ENCODE results near the gene NXPH2.

NXPH2 gene

GRCh38 chr2:138708682-138709241 lies 71.4 kb downstream of the NXPH2 start:
- Mint-ChIP-seq H3K27ac (no peak overlapping the region), H3K36me3 (ENCODE audit: low read depth) (no peaks in the 10 kb centered on the region), H3K9me3 (no peaks in the 10 kb centered on the region), H3K27me3 (peaks cover 4% of the 10 kb centered on the region), H3K4me3 (no peak overlapping the region), H3K4me1 (no peaks in the 10 kb centered on the region)
- DNase-seq: no peak
- ATAC-seq: no peak

GRCh38 chr2:138707392-138708074 lies 72.7 kb downstream of the NXPH2 start:
- no peaks in the 10 kb centered on the region for H3K4me1 Mint-ChIP-seq
- ATAC-seq (no peak), DNase-seq (no peak)
- H3K4me3 Mint-ChIP-seq: no peak overlapping the region
- no peaks in the 10 kb centered on the region for H3K36me3 Mint-ChIP-seq (ENCODE audit: low read depth)
- H3K9me3 Mint-ChIP-seq: no peaks in the 10 kb centered on the region
- no peak overlapping the region for H3K27ac Mint-ChIP-seq
- peaks cover 4% of the 10 kb centered on the region for H3K27me3 Mint-ChIP-seq

GRCh38 chr2:138703242-138703641 lies 76.9 kb downstream of the NXPH2 start:
- DNase-seq: no peak
- H3K27ac Mint-ChIP-seq: no peak overlapping the region
- no peak overlapping the region for H3K4me3 Mint-ChIP-seq

GRCh38 chr2:138700716-138701115 lies 79.5 kb downstream of the NXPH2 start:
- DNase-seq: no peak
- no peak for ATAC-seq
- Mint-ChIP-seq H3K4me1 (no peaks in the 10 kb centered on the region), H3K27me3 (no peaks in the 10 kb centered on the region), H3K36me3 (ENCODE audit: low read depth) (no peaks in the 10 kb centered on the region), H3K4me3 (no peak overlapping the region), H3K27ac (no peak overlapping the region), H3K9me3 (no peaks in the 10 kb centered on the region)

More at GRCh38 chr2:138703242-138703641, 76.9 kb downstream of the NXPH2 start:
- Mint-ChIP-seq H3K9me3 (no peaks in the 10 kb centered on the region), H3K27me3 (no peaks in the 10 kb centered on the region), H3K4me1 (no peaks in the 10 kb centered on the region), H3K36me3 (ENCODE audit: low read depth) (no peaks in the 10 kb centered on the region)
- ATAC-seq: no peak

- ATAC-seq (no peak), DNase-seq (no peak)
- no peak overlapping the region for H3K4me3 Mint-ChIP-seq
- H3K4me1 Mint-ChIP-seq: no peaks in the 10 kb centered on the region
- no peaks in the 10 kb centered on the region for H3K9me3 Mint-ChIP-seq
- H3K27me3 Mint-ChIP-seq: no peaks in the 10 kb centered on the region
- H3K27ac Mint-ChIP-seq: no peak overlapping the region
- H3K36me3 Mint-ChIP-seq (ENCODE audit: low read depth): no peaks in the 10 kb centered on the region
Observed at GRCh38 chr2:138699421-138699820, 80.8 kb downstream of the NXPH2 start.

GRCh38 chr2:138698428-138698827 lies 81.8 kb downstream of the NXPH2 start:
- no peak overlapping the region for H3K4me3 Mint-ChIP-seq
- H3K4me1 Mint-ChIP-seq: no peaks in the 10 kb centered on the region
- H3K27me3 Mint-ChIP-seq: no peaks in the 10 kb centered on the region
- H3K9me3 Mint-ChIP-seq: no peaks in the 10 kb centered on the region
- no peaks in the 10 kb centered on the region for H3K36me3 Mint-ChIP-seq (ENCODE audit: low read depth)
- DNase-seq (no peak), ATAC-seq (no peak)
- H3K27ac Mint-ChIP-seq: no peak overlapping the region

GRCh38 chr2:138691667-138692066 lies 88.5 kb downstream of the NXPH2 start:
- no peaks in the 10 kb centered on the region for H3K27me3 Mint-ChIP-seq
- H3K4me1 Mint-ChIP-seq: peaks cover 20% of the 10 kb centered on the region
- ATAC-seq (no peak), DNase-seq (no peak)
- H3K27ac Mint-ChIP-seq: no peak overlapping the region
- H3K4me3 Mint-ChIP-seq: no peak overlapping the region
- H3K9me3 Mint-ChIP-seq: peaks cover 13% of the 10 kb centered on the region
- no peaks in the 10 kb centered on the region for H3K36me3 Mint-ChIP-seq (ENCODE audit: low read depth)

GRCh38 chr2:138689705-138690104 lies 90.5 kb downstream of the NXPH2 start:
- peak; percentile 2 for DNase-seq
- Mint-ChIP-seq H3K9me3 (peaks cover 13% of the 10 kb centered on the region), H3K27me3 (no peaks in the 10 kb centered on the region), H3K27ac (peak overlapping the region; percentile 71), H3K36me3 (ENCODE audit: low read depth) (no peaks in the 10 kb centered on the region), H3K4me1 (peaks cover 20% of the 10 kb centered on the region), H3K4me3 (peak overlapping the region; percentile 27)
- peak; percentile 93 for ATAC-seq

GRCh38 chr2:138682163-138682562 lies 98.0 kb downstream of the NXPH2 start:
- no peaks in the 10 kb centered on the region for H3K9me3 Mint-ChIP-seq
- no peak for DNase-seq
- H3K4me1 Mint-ChIP-seq: no peaks in the 10 kb centered on the region
- H3K36me3 Mint-ChIP-seq (ENCODE audit: low read depth): no peaks in the 10 kb centered on the region
- H3K4me3 Mint-ChIP-seq: no peak overlapping the region
- no peak overlapping the region for H3K27ac Mint-ChIP-seq
- H3K27me3 Mint-ChIP-seq: peaks cover 6% of the 10 kb centered on the region
- ATAC-seq: no peak

GRCh38 chr2:138677221-138677620 lies 103.0 kb downstream of the NXPH2 start:
- ATAC-seq (no peak), DNase-seq (no peak)
- Mint-ChIP-seq H3K27ac (no peak overlapping the region), H3K4me1 (no peaks in the 10 kb centered on the region), H3K9me3 (no peaks in the 10 kb centered on the region), H3K4me3 (no peak overlapping the region), H3K36me3 (ENCODE audit: low read depth) (no peaks in the 10 kb centered on the region), H3K27me3 (peaks cover 3% of the 10 kb centered on the region)

- H3K36me3 Mint-ChIP-seq (ENCODE audit: low read depth): no peaks in the 10 kb centered on the region
- H3K9me3 Mint-ChIP-seq: no peaks in the 10 kb centered on the region
- peaks cover 3% of the 10 kb centered on the region for H3K27me3 Mint-ChIP-seq
- DNase-seq (no peak), ATAC-seq (no peak)
- no peak overlapping the region for H3K4me3 Mint-ChIP-seq
- H3K4me1 Mint-ChIP-seq: no peaks in the 10 kb centered on the region
- H3K27ac Mint-ChIP-seq: no peak overlapping the region
Observed at GRCh38 chr2:138676619-138677021, 103.6 kb downstream of the NXPH2 start.

GRCh38 chr2:138671566-138671965 lies 108.6 kb downstream of the NXPH2 start:
- H3K4me1 Mint-ChIP-seq: no peaks in the 10 kb centered on the region
- H3K9me3 Mint-ChIP-seq: no peaks in the 10 kb centered on the region
- H3K36me3 Mint-ChIP-seq (ENCODE audit: low read depth): no peaks in the 10 kb centered on the region
- H3K27me3 Mint-ChIP-seq: peaks cover 3% of the 10 kb centered on the region
- no peak for ATAC-seq
- H3K4me3 Mint-ChIP-seq: no peak overlapping the region
- H3K27ac Mint-ChIP-seq: no peak overlapping the region
- DNase-seq: no peak

- Mint-ChIP-seq H3K4me1 (no peaks in the 10 kb centered on the region), H3K9me3 (no peaks in the 10 kb centered on the region), H3K27me3 (peaks cover 3% of the 10 kb centered on the region), H3K36me3 (ENCODE audit: low read depth) (no peaks in the 10 kb centered on the region), H3K4me3 (no peak overlapping the region), H3K27ac (no peak overlapping the region)
- ATAC-seq: no peak
- no peak for DNase-seq
Observed at GRCh38 chr2:138670734-138671133, 109.5 kb downstream of the NXPH2 start.

GRCh38 chr2:138665937-138666336 lies 114.3 kb downstream of the NXPH2 start:
- DNase-seq: no peak
- H3K36me3 Mint-ChIP-seq (ENCODE audit: low read depth): no peaks in the 10 kb centered on the region
- no peaks in the 10 kb centered on the region for H3K4me1 Mint-ChIP-seq
- H3K9me3 Mint-ChIP-seq: no peaks in the 10 kb centered on the region
- ATAC-seq: no peak
- no peak overlapping the region for H3K4me3 Mint-ChIP-seq
- peaks cover 3% of the 10 kb centered on the region for H3K27me3 Mint-ChIP-seq
- H3K27ac Mint-ChIP-seq: no peak overlapping the region

- Mint-ChIP-seq H3K27ac (no peak overlapping the region), H3K36me3 (ENCODE audit: low read depth) (no peaks in the 10 kb centered on the region), H3K4me1 (no peaks in the 10 kb centered on the region), H3K9me3 (no peaks in the 10 kb centered on the region), H3K27me3 (no peaks in the 10 kb centered on the region), H3K4me3 (no peak overlapping the region)
- no peak for ATAC-seq
- DNase-seq: no peak
Observed at GRCh38 chr2:138658187-138658894, 121.8 kb downstream of the NXPH2 start.

All from activated naive CD8-positive, alpha-beta T cell treated with anti-CD3 and anti-CD28 coated beads, Interleukin-2, amount 50 U/mL, for 24 hours (primary cell).